22Rv1 (cell line): ENCODE measurements around the gene PHOX2A.

Experiments
- H3K27ac ChIP-seq: fragments of 450-650 bp; 2 replicates; pipeline ENCODE4 v1.5.1; 2017
- CTCF ChIP-seq: fragments of 450-650 bp; IDR thresholded peaks from 2 replicates; pipeline ENCODE4 v1.5.1; 2017; ENCODE audit warnings: mild to moderate bottlenecking
- ZFX ChIP-seq: fragments of 450-650 bp; IDR thresholded peaks from 2 replicates; pipeline ENCODE4 v1.6.1; 2017; ENCODE audit warnings: antibody characterized with exemption, borderline replicate concordance

The PHOX2A gene

GRCh38 chr11:72237112-72237931 lies 6.7 kb downstream of the PHOX2A start:
- peak overlapping the region; percentile 67 for H3K27ac ChIP-seq
- TF ChIP-seq ZFX = no peak

- no peak for TF ChIP-seq CTCF
- TF ChIP-seq ZFX = no peak
- peak overlapping the region; percentile 36; the same call in 1 of the 2 replicates for H3K27ac ChIP-seq
These were observed 7.2 kb downstream of the PHOX2A start for GRCh38 chr11:72236774-72237111.

GRCh38 chr11:72236083-72236697 lies 7.8 kb downstream of the PHOX2A start:
- no peak for TF ChIP-seq ZFX
- no peak for TF ChIP-seq CTCF
- H3K27ac ChIP-seq = peak overlapping the region; percentile 36; the same call in 1 of the 2 replicates

GRCh38 chr11:72235351-72236057 lies 8.5 kb downstream of the PHOX2A start:
- H3K27ac ChIP-seq = no peak overlapping the region
- TF ChIP-seq ZFX = no peak
- no peak for TF ChIP-seq CTCF

GRCh38 chr11:72234920-72235319 lies 9.1 kb downstream of the PHOX2A start:
- no peak overlapping the region for H3K27ac ChIP-seq
- TF ChIP-seq ZFX (no peak), CTCF (no peak)

- no peak for TF ChIP-seq CTCF
- no peak for TF ChIP-seq ZFX
These were observed 9.5 kb downstream of the PHOX2A start for GRCh38 chr11:72234514-72234830.

GRCh38 chr11:72233773-72234513 lies 10.0 kb downstream of the PHOX2A start:
- TF ChIP-seq ZFX (no peak), CTCF (no peak)
- 0 out of 2 replicates have a peak overlapping the region, but pooled peaks have one; percentile 12 for H3K27ac ChIP-seq

More at GRCh38 chr11:72234514-72234830, 9.5 kb downstream of the PHOX2A start:
- H3K27ac ChIP-seq = 0 out of 2 replicates have a peak overlapping the region, but pooled peaks have one; percentile 12
